GM04503 (cell line): ENCODE data around the gene GTF3C2.

Source experiments
- DNase-seq: peaks from one replicate; pipeline ENCODE4 v3.0.0-alpha.2; 2012; ENCODE audit warnings: low read depth

GTF3C2 gene

DNA sequence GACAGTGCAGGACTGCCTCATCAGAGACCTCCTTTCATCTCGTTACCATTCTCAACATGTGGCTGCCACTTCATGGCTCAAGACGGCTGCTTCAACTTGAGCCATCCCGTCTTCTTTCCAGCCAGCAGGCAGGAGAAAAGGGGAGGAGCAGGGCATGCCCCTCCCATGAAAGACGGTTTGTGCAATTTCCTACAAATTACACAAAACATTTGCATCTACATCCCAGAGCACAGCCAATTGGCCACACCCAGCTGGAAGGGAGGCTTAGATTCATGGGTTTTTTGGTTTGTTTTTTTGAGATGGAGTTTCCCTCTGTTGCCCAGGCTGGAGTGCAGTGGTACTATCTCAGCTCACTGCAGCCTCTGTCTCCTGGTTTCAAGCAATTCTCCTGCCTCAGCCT is 60.1 kb downstream of the GTF3C2 start:
- DNase-seq: no peak

- DNase-seq: no peak
Measured at GRCh38 chr2:27294928-27295327, 61.6 kb downstream of the GTF3C2 start.

DNA sequence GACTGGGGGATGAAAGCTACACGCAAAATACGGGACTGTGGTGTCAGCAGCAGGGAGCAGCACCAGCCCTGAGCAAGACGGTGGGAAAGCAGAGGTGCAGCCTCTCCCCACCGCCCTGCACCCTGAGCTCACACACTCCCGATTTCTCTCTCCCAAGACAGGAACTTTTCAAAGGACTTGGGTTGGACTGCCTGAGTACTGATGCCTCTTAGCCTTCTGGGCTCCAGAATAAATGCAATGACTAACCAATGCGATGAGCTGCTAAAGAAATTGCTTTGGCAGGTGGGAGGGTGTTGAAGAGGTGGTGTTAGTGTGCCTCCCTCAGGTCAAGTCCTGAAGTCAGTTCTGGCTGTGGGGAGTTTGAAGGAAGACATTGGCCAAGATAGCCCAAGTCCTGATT is 64.7 kb downstream of the GTF3C2 start:
- no peak for DNase-seq

DNA sequence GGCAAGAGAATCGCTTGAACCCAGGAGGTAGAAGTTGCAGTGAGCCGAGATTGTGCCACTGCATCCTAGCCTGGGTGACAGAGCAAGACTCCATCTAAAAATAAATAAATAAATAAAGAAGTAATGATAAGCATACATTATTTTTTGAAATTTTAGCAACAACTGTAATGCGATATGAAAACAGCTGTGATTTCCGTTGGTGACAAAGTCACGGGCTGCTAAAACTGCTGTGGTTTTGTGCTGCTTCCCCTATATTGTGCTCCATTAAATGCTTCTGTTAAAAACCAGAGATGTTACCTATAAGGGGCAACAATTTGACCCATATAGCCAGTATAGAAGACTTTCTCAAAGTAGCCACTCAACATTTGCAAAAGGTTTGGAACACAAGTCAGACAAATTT is 66.0 kb downstream of the GTF3C2 start:
- DNase-seq: no peak

GRCh38 chr2:27288610-27289009 is 68.0 kb downstream of the GTF3C2 start:
- DNase-seq: no peak

GRCh38 chr2:27285481-27285880 is 71.1 kb downstream of the GTF3C2 start:
- no peak for DNase-seq

- DNase-seq: no peak
Measured at GRCh38 chr2:27284996-27285395, 71.6 kb downstream of the GTF3C2 start.

DNA sequence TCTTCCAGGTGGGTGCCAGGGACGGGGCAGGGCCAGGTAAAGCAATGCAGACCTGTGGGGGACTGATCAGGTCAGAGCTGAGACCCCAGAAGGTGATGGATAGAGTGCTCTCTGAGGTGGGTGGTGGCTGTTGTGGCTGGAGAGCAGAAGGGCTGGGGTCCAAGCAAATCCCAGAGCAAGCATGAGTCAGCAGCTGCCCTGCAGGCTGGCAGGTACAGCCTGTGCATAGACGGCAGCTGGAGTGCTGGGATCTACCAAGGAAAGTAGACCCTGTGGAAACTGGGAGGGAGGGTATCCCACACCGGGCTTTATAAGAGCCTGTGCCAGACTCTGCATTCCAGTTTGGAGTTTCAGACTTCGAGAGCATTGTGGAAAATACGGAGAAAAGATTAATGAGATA is 73.7 kb downstream of the GTF3C2 start:
- DNase-seq: no peak

DNA sequence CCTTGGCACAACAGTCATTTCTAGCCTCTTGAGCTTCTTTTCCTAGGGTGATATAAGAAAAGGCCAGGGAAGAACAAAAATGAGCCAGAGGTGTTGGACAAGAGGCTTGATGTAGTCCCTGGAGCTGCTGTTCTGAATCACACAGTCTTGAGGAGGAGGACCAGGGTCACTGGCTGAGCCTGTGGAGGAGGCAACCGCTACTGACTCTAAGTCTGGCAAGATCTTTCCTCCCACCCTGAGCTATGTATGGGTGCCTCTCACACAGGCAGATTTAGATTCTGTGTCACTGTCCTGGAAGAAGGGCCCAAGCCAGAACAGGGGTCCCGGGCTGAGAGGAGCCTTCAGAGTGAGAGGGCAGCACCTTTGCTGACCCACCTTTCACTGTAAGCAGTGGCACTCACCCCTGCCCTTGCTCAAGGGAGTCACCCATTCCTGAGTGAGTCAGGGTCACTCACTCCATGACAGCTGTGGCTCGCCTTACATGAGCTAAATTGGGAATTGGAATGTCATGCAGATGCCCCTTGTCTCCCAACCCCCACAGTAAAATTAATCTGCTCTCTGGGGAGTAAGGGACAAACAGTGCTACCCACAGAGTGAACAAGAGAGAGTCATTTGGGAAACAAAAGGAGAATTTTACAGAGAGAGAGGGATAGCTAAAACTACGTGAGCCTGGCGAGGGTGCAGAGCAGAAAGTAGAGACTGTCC is 74.6 kb downstream of the GTF3C2 start, which contains the start of gene TRIM54:
Gene TRIM54, plus strand, starts transcription at position 575 of the 705 bp plus-strand sequence. CDS start 303 bp downstream, outside the sequence.
- DNase-seq: no peak

- no peak for DNase-seq
Measured at GRCh38 chr2:27281442-27281841, 75.1 kb downstream of the GTF3C2 start.

- no peak for DNase-seq
Measured at GRCh38 chr2:27280826-27281225, 75.7 kb downstream of the GTF3C2 start.

DNA sequence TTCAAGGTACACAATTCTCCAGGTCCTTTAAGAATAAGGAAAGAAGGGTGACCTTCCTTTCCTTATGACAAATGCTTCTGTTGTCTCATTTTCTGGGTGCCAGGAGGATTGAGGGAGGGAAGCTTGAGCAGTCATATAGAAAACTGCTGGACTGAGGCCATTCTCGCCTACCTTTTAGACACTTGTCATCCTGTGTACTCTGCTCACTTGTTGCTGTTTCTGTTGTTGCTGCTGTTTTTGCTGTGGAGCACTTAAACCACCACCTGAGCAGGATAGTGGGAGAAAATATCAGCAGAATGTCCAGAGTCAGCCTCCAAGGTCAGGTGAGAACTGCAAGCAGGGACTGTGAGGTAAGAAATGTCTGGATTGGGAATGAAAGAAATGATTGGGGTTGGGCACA is 78.6 kb downstream of the GTF3C2 start:
- no peak for DNase-seq
